H1 (cell line): ENCODE results near the gene SAFB. TPM values are rescaled to one million over a fixed set of nuclear protein-coding genes. Genes with fewer than 3 reads are reported as not detected.

Experiments
- CTCF ChIA-PET: fragments of 300-600 bp; sonication (Branson Sonifier 250); formaldehyde crosslinking; loops from one replicate; lab custom pipeline; 2021; ENCODE audit not compliant: partially characterized antibody; lab: Charles Lee
- POLR2A ChIA-PET: fragments of 300-600 bp; sonication (Branson Sonifier 250); formaldehyde crosslinking; loops from one replicate; lab custom pipeline; 2021; ENCODE audit warnings: inconsistent platforms; ENCODE audit not compliant: partially characterized antibody; lab: Charles Lee
- DNase-seq, 2 experiments: peaks; one replicate each; pipeline versions ENCODE4 v3.0.0 to v3.0.0-alpha.2; 2010 to 2022; ENCODE audit warnings: low spot score in 2 of 2, low read depth in 1 of 2, mixed read lengths in 1 of 2
- FAIRE-seq: peaks from 2 replicates; lab custom pipeline; 2011; peaks lifted over from hg19 to GRCh38; lab: Jason Lieb, UNC
- H2AFZ ChIP-seq: 2 replicates; pipeline ENCODE4 v1.8.1; 2012; ENCODE audit warnings: low read length, inconsistent platforms
- H2AK5ac ChIP-seq: 2 replicates; pipeline ENCODE4 v1.6.1; 2013; ENCODE audit warnings: low read depth, low read length
- H2BK120ac ChIP-seq: replicated peaks from 2 replicates; pipeline ENCODE3; 2013; ENCODE audit warnings: low read depth, low read length, inconsistent platforms
- H2BK12ac ChIP-seq: 2 replicates; pipeline ENCODE4 v1.6.1; 2013; ENCODE audit warnings: low read depth, low read length
- H2BK15ac ChIP-seq: 2 replicates; pipeline ENCODE4 v1.6.1; 2013; ENCODE audit warnings: low read length
- H2BK20ac ChIP-seq: 2 replicates; pipeline ENCODE4 v1.6.1; 2013; ENCODE audit warnings: low read length
- H2BK5ac ChIP-seq: 2 replicates; pipeline ENCODE4 v1.6.1; 2013; ENCODE audit warnings: low read depth, low read length
- H3K14ac ChIP-seq: 2 replicates; pipeline ENCODE4 v1.6.1; 2013; ENCODE audit warnings: inconsistent platforms; ENCODE audit not compliant: insufficient read length
- H3K18ac ChIP-seq: 2 replicates; pipeline ENCODE4 v1.6.1; 2013; ENCODE audit warnings: low read length; ENCODE audit errors: extremely low read depth
- H3K23ac ChIP-seq: 2 replicates; pipeline ENCODE4 v1.6.1; 2013; ENCODE audit warnings: inconsistent platforms; ENCODE audit not compliant: insufficient read length
- H3K23me2 ChIP-seq: 2 replicates; pipeline ENCODE4 v1.6.1; 2013; ENCODE audit warnings: low read depth, low read length
- H3K27ac ChIP-seq: 2 replicates; pipeline ENCODE4 v1.6.1; 2011; ENCODE audit warnings: low read depth, low read length, inconsistent platforms
- H3K27me3 ChIP-seq, 4 experiments: replicated peaks in 1 of 4; 1 replicate in 1 of 4; 2 replicates in 3 of 4; pipeline versions ENCODE4 v1.6.1 to v1.8.1; 2011 to 2013; ENCODE audit warnings: low read length in 3 of 4, mild to moderate bottlenecking in 3 of 4, inconsistent platforms in 2 of 4, mixed read lengths in 2 of 4, moderate library complexity in 1 of 4; ENCODE audit not compliant: control insufficient read depth in 3 of 4, insufficient read depth in 3 of 4; ENCODE audit errors: extremely low read depth in 1 of 4
- H3K36me3 ChIP-seq, 4 experiments: 2 replicates each; pipeline versions ENCODE4 v1.6.1 to v1.8.1; 2011 to 2013; ENCODE audit warnings: mild to moderate bottlenecking in 4 of 4, low read length in 3 of 4, moderate library complexity in 2 of 4, control low read depth in 1 of 4, inconsistent platforms in 1 of 4; ENCODE audit not compliant: insufficient read depth in 4 of 4, control insufficient read depth in 2 of 4
- H3K4ac ChIP-seq: replicated peaks from 2 replicates; pipeline ENCODE3; 2013; ENCODE audit warnings: low read length, low read depth, mixed read lengths, inconsistent platforms; ENCODE audit not compliant: insufficient read length
- H3K4me1 ChIP-seq, 4 experiments: replicated peaks in 1 of 4; 1 replicate in 1 of 4; 2 replicates in 3 of 4; pipeline versions ENCODE4 v1.6.1 to v1.8.1; 2011 to 2013; ENCODE audit warnings: low read length in 3 of 4, inconsistent platforms in 2 of 4, mixed read lengths in 1 of 4; ENCODE audit not compliant: insufficient read depth in 4 of 4, control insufficient read depth in 3 of 4
- H3K4me2 ChIP-seq, 2 experiments: 2 replicates each; pipeline versions ENCODE4 v1.6.1 to v1.8.1; 2011 to 2013; ENCODE audit warnings: low read depth in 2 of 2, low read length in 2 of 2, control low read depth in 1 of 2, inconsistent platforms in 1 of 2, mild to moderate bottlenecking in 1 of 2; ENCODE audit not compliant: insufficient read depth in 1 of 2
- H3K4me3 ChIP-seq, 4 experiments: fragments of 200-600, 300-600 bp in 1 of 4; sonication (generic), shearing (Covaris generic), sonication (Bioruptor Twin) in 1 of 4; 2 replicates each; pipeline versions ENCODE4 v1.5.1 to v1.8.1; 2011 to 2016; ENCODE audit warnings: low read length in 4 of 4, low read depth in 3 of 4, control low read depth in 2 of 4, inconsistent platforms in 2 of 4, mild to moderate bottlenecking in 2 of 4, mixed read lengths in 1 of 4, moderate library complexity in 1 of 4; ENCODE audit not compliant: insufficient read depth in 2 of 4; ENCODE audit errors: extremely low read depth in 1 of 4
- H3K56ac ChIP-seq: replicated peaks from 2 replicates; pipeline ENCODE3; 2013; ENCODE audit warnings: low read depth, mild to moderate bottlenecking, mixed read lengths, low read length, inconsistent platforms; ENCODE audit not compliant: insufficient read length
- H3K79me1 ChIP-seq: 2 replicates; pipeline ENCODE4 v1.6.1; 2013; ENCODE audit warnings: low read depth, low read length, control low read depth
- H3K79me2 ChIP-seq, 2 experiments: 2 replicates each; pipeline versions ENCODE4 v1.6.1 to v1.8.1; 2012 to 2013; ENCODE audit warnings: low read length in 2 of 2, mild to moderate bottlenecking in 2 of 2, inconsistent platforms in 1 of 2; ENCODE audit not compliant: insufficient read depth in 2 of 2, control insufficient read depth in 1 of 2
- H3K9ac ChIP-seq, 4 experiments: replicated peaks in 1 of 4; 1 replicate in 1 of 4; 2 replicates in 3 of 4; pipeline versions ENCODE4 v1.6.1 to v1.8.1; 2011 to 2013; ENCODE audit warnings: low read depth in 3 of 4, low read length in 3 of 4, control low read depth in 2 of 4, mild to moderate bottlenecking in 2 of 4, moderate library complexity in 2 of 4, inconsistent platforms in 1 of 4; ENCODE audit errors: extremely low read depth in 1 of 4
- H3K9me3 ChIP-seq, 2 experiments: 2 replicates each; pipeline versions ENCODE4 v1.6.1 to v1.8.1; 2012 to 2013; ENCODE audit warnings: mild to moderate bottlenecking in 2 of 2, moderate library complexity in 2 of 2, control low read depth in 1 of 2, inconsistent platforms in 1 of 2, low read depth in 1 of 2, low read length in 1 of 2, mixed read lengths in 1 of 2; ENCODE audit not compliant: insufficient read depth in 2 of 2
- H4K20me1 ChIP-seq, 2 experiments: replicated peaks in 1 of 2; 2 replicates each; pipeline versions ENCODE3 to v1.8.1; 2011 to 2013; ENCODE audit warnings: inconsistent platforms in 2 of 2, low read length in 2 of 2, mild to moderate bottlenecking in 1 of 2; ENCODE audit not compliant: insufficient read depth in 2 of 2, control insufficient read depth in 1 of 2
- H4K5ac ChIP-seq: 2 replicates; pipeline ENCODE4 v1.6.1; 2013; ENCODE audit warnings: low read length, low read depth, mixed read lengths, inconsistent platforms; ENCODE audit not compliant: insufficient read length
- H4K8ac ChIP-seq: 2 replicates; pipeline ENCODE4 v1.8.0; 2013; ENCODE audit warnings: mild to moderate bottlenecking, moderate library complexity, low read length, inconsistent platforms; ENCODE audit not compliant: insufficient read depth; ENCODE audit errors: extremely low read depth
- H4K91ac ChIP-seq: replicated peaks from 2 replicates; pipeline ENCODE3; 2013; ENCODE audit warnings: low read length, mixed read lengths, inconsistent platforms; ENCODE audit not compliant: insufficient read length
- ATF3 ChIP-seq: IDR thresholded peaks from 2 replicates; pipeline ENCODE4 v1.6.1; 2011; ENCODE audit warnings: low read depth, mild to moderate bottlenecking, low read length; ENCODE audit not compliant: insufficient read depth
- JUND ChIP-seq: IDR thresholded peaks from 2 replicates; pipeline ENCODE4 v1.6.1; 2011; ENCODE audit warnings: mild to moderate bottlenecking, improper control_type of control experiment, low read length
- KDM4A ChIP-seq: IDR thresholded peaks from one replicate; pipeline ENCODE4 v1.7.1; 2012; ENCODE audit warnings: low read depth, mild to moderate bottlenecking, moderate library complexity, low read length, inconsistent platforms; ENCODE audit not compliant: severe bottlenecking
- NANOG ChIP-seq: IDR thresholded peaks from 2 replicates; pipeline ENCODE4 v1.6.1; 2011; ENCODE audit warnings: low read length, low read depth, mild to moderate bottlenecking, inconsistent platforms; ENCODE audit not compliant: insufficient read depth, poor library complexity, severe bottlenecking
- SRF ChIP-seq: IDR thresholded peaks from 2 replicates; pipeline ENCODE4 v1.6.1; 2011; ENCODE audit warnings: mild to moderate bottlenecking, low read depth, low read length, moderate library complexity
- TBP ChIP-seq: IDR thresholded peaks from 2 replicates; pipeline ENCODE4 v1.6.1; 2011; ENCODE audit warnings: low read depth, low read length, improper control_type of control experiment
- TEAD4 ChIP-seq: IDR thresholded peaks from 2 replicates; pipeline ENCODE4 v1.6.1; 2012; ENCODE audit warnings: low read depth, low read length, inconsistent platforms, mixed read lengths
- WGBS, 2 experiments: shearing (Covaris generic) in 1 of 2; methylation state at CpG; one replicate each; pipeline versions ENCODE4 v1.1.6 to v1.1.7; 2013 to 2015; ENCODE audit warnings: low lambda C conversion rate in 2 of 2, mixed read lengths in 2 of 2, inconsistent platforms in 1 of 2, low coverage in 1 of 2, missing lambda C conversion rate in 1 of 2; ENCODE audit not compliant: insufficient replicate concordance in 2 of 2, insufficient coverage in 1 of 2, insufficient read length in 1 of 2; ENCODE audit errors: extremely low coverage in 1 of 2, missing lambda C conversion rate in 1 of 2; 5-methylcytosine and 5-hydroxymethylcytosine counted together
- polyA plus RNA-seq, 7 experiments: library from polyadenylated mRNA; depleted of rRNA in 3 of 7; stranded (reverse) in 5 of 7; unstranded in 2 of 7; fragments of >200 nt in 5 of 7; fragments of 200-250 nt in 2 of 7; gene quantifications; 1 replicate in 5 of 7; 2 replicates in 1 of 7; 4 replicates in 1 of 7; pipeline versions ENCODE4 v1.2.1 to v1.2.3, GENCODE V29; 2011 to 2013; ENCODE audit warnings: missing spikeins in 2 of 7, mixed read lengths in 2 of 7
- total RNA-seq: library from RNA; stranded (reverse); fragmentation: NEBNext Ultra II Directional; extraction: Animal tissue kit (Norgen Biotek cat#: 25700); gene quantifications from 2 replicates; pipeline ENCODE4 v1.2.1, GENCODE V29; 2021

SAFB gene
- total and polyA plus RNA-seq, 2 of the 8 experiments (the other 6 are each of a cell fraction or from before 2014, with no cell fraction given): 27.0 to 110 TPM

- no peak overlapping the region for H3K4me3 ChIP-seq
- no peaks in the 10 kb centered on the region for H3K79me2 ChIP-seq
- H3K14ac ChIP-seq: no peak overlapping the region
- no peak overlapping the region for H2AK5ac ChIP-seq
- H4K5ac ChIP-seq: no peak overlapping the region
- no peak overlapping the region for H3K18ac ChIP-seq
- TF ChIP-seq ATF3: no peak
- TF ChIP-seq TEAD4: no peak
- no peak for TF ChIP-seq NANOG
- no peak for TF ChIP-seq SRF
- TF ChIP-seq KDM4A: no peak
- no peak for TF ChIP-seq JUND
- TF ChIP-seq TBP: no peak
- H3K9ac ChIP-seq: no peak overlapping the region
- H3K23me2 ChIP-seq: no peaks in the 10 kb centered on the region
- FAIRE-seq (no peak), DNase-seq (no peak)
- H3K4me2 ChIP-seq: no peak overlapping the region
- H2BK12ac ChIP-seq: no peak overlapping the region
- no peak overlapping the region for H2BK120ac ChIP-seq
- CTCF ChIA-PET: interaction anchor here (1.1 to 1.5 kb wide), 2 partner anchors 25 to 60 kb away, joined by 3 to 6 read pairs; partner anchors contain the start of gene RPL36
- peaks cover 47 to 94% (median 69%) of the 10 kb centered on the region in 4 experiments for H3K36me3 ChIP-seq
- no peak overlapping the region for H4K91ac ChIP-seq
- H3K79me1 ChIP-seq: peaks cover 3% of the 10 kb centered on the region; the same call in 1 of the 2 replicates
- H3K27ac ChIP-seq: no peak overlapping the region
- no peak overlapping the region for H2BK20ac ChIP-seq
- H3K23ac ChIP-seq: no peak overlapping the region
- peaks cover 0 to 9% (median 5%) of the 10 kb centered on the region in 4 experiments; a peak in 5 of 7 replicates for H3K4me1 ChIP-seq
- H3K56ac ChIP-seq: no peak overlapping the region
- no peak overlapping the region for H2AFZ ChIP-seq
- no peak overlapping the region for H4K8ac ChIP-seq
- no peaks in the 10 kb centered on the region for H3K27me3 ChIP-seq
- 78% methylated on average over 2 of the region's 2 CpGs; no CpG with 5 or more reads in 1 of the 2 experiments for WGBS, 2 experiments
- H2BK5ac ChIP-seq: no peak overlapping the region
- no peak overlapping the region for H2BK15ac ChIP-seq
- H3K4ac ChIP-seq: no peak overlapping the region
- POLR2A ChIA-PET: interaction anchor here (0.6 to 4.1 kb wide), 6 partner anchors 13 to 75 kb away, joined by 3 to 17 read pairs (median 3); no protein-coding TSS in a partner anchor
- H4K20me1 ChIP-seq: peaks cover 3 to 12% of the 10 kb centered on the region in 2 experiments
- H3K9me3 ChIP-seq: no peaks in the 10 kb centered on the region
Observed at GRCh38 chr19:5664515-5664914, 41.6 kb downstream of the SAFB start.
